Neural crest cell (in vitro differentiated cells): ENCODE measurements around the gene KCNC1. TPM values are rescaled to one million over a fixed set of nuclear protein-coding genes. Genes with fewer than 3 reads are reported as not detected.

ENCODE experiments used
- DNase-seq: peaks from one replicate; pipeline ENCODE4 v3.0.0; 2021; ENCODE audit warnings: low read depth, mixed read lengths, low spot score
- H3K27ac Mint-ChIP-seq: one replicate; pipeline ENCODE4 v1.8.0; 2021; ENCODE audit warnings: mild to moderate bottlenecking, mixed read lengths; ENCODE audit not compliant: unreplicated experiment
- H3K27me3 Mint-ChIP-seq: 2 replicates; pipeline ENCODE4 v1.8.0; 2021; ENCODE audit warnings: low read depth, mild to moderate bottlenecking, mixed read lengths
- H3K36me3 Mint-ChIP-seq: 2 replicates; pipeline ENCODE4 v1.8.0; 2021; ENCODE audit warnings: low read depth, mild to moderate bottlenecking, mixed read lengths
- H3K4me1 Mint-ChIP-seq: 2 replicates; pipeline ENCODE4 v1.8.0; 2021; ENCODE audit warnings: mixed read lengths
- H3K4me3 Mint-ChIP-seq: one replicate; pipeline ENCODE4 v1.8.0; 2021; ENCODE audit warnings: mild to moderate bottlenecking, mixed read lengths
- H3K9me3 Mint-ChIP-seq: 2 replicates; pipeline ENCODE4 v1.8.0; 2021; ENCODE audit warnings: mixed read lengths
- total RNA-seq: library from RNA; stranded (reverse); gene quantifications from 2 replicates; pipeline ENCODE4 v1.2.1, GENCODE V29; 2021
- TF ChIP-seq, protein P1 (sequence below): fragments of 200-600 bp; sonication (generic); conservative IDR thresholded peaks from 2 replicates; pipeline ENCODE4 v1.5.0; 2021; ENCODE audit warnings: antibody characterized with exemption, mild to moderate bottlenecking

The KCNC1 gene
- total RNA-seq, 1 donor from 2014 or later, result 10.2 TPM

DNA sequence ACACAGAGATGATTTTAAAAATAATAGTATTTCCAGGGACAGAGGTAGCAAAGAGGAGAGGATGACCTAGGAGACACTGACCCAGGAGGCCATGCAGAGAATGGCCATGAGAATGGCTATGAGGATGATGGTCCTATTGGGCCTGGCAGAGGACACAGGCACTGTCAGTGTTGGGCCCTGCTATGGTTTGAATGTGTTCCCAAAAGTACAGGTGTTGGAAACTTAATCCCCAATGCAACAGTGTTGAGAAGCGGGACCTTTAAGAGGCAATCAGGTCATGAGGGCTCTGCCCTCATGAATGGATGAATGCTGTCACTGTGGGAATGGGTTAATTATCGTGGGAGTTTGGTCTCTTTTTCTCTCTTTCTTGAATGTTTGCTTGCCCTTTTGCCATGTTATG is 61.6 kb downstream of the KCNC1 start:
- Mint-ChIP-seq H3K9me3 (peaks cover 4% of the 10 kb centered on the region), H3K4me1 (peaks cover under 1% of the 10 kb centered on the region), H3K27me3 (no peaks in the 10 kb centered on the region), H3K4me3 (no peak overlapping the region), H3K27ac (no peak overlapping the region), H3K36me3 (peaks cover 4% of the 10 kb centered on the region)
- TF ChIP-seq, protein P1, sequence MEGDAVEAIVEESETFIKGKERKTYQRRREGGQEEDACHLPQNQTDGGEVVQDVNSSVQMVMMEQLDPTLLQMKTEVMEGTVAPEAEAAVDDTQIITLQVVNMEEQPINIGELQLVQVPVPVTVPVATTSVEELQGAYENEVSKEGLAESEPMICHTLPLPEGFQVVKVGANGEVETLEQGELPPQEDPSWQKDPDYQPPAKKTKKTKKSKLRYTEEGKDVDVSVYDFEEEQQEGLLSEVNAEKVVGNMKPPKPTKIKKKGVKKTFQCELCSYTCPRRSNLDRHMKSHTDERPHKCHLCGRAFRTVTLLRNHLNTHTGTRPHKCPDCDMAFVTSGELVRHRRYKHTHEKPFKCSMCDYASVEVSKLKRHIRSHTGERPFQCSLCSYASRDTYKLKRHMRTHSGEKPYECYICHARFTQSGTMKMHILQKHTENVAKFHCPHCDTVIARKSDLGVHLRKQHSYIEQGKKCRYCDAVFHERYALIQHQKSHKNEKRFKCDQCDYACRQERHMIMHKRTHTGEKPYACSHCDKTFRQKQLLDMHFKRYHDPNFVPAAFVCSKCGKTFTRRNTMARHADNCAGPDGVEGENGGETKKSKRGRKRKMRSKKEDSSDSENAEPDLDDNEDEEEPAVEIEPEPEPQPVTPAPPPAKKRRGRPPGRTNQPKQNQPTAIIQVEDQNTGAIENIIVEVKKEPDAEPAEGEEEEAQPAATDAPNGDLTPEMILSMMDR, result no peak
- DNase-seq, result no peak

DNA sequence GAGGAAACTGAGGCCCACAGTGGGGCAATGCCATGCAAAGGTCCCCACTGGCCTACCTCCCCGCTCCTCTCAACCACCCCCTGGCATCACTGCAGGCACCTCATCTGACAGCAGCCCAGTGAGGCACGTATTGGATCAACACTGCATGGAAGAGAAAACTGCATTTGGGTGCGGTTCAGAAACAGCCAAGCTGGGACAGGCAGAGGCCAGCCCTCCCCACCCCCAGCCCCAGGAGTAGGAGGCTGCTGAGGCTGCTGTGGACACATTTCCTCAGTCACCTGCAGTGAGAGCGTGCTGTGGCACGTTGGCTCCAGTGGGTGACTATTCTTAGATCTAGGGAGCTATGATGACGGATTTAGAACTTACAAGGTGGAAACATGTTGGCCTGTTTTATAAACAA is 63.7 kb downstream of the KCNC1 start:
- DNase-seq, result no peak
- Mint-ChIP-seq H3K36me3 (peaks cover 4% of the 10 kb centered on the region), H3K9me3 (peaks cover 4% of the 10 kb centered on the region), H3K4me1 (peaks cover 5% of the 10 kb centered on the region), H3K27ac (no peak overlapping the region), H3K4me3 (no peak overlapping the region), H3K27me3 (no peaks in the 10 kb centered on the region)
- TF ChIP-seq, protein P1, result no peak

DNA sequence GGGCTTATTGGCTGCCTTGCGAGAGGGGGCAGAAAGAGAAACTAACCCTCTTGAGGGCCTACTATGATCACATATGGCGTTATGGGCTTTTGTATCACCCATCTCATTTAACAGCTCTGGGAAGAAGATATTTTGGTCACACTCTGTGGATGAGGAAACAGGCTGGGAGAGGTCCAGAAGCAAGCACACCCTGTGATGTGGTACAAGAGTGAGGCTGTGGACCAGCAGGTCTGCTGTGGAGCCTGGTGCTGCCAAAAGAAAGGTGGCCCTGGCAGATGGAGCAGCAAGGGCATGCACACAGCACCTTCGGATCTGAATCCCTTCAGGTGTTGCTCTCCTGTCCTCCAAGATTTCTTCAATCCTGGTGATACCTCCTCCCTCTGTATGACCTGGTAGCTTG is 64.1 kb downstream of the KCNC1 start:
- H3K4me3 Mint-ChIP-seq, result no peak overlapping the region
- TF ChIP-seq, protein P1, result no peak
- no peak overlapping the region for H3K27ac Mint-ChIP-seq
- no peaks in the 10 kb centered on the region for H3K27me3 Mint-ChIP-seq
- H3K36me3 Mint-ChIP-seq, result peaks cover 4% of the 10 kb centered on the region
- peaks cover 4% of the 10 kb centered on the region for H3K9me3 Mint-ChIP-seq
- DNase-seq, result no peak
- H3K4me1 Mint-ChIP-seq, result peaks cover 9% of the 10 kb centered on the region

DNA sequence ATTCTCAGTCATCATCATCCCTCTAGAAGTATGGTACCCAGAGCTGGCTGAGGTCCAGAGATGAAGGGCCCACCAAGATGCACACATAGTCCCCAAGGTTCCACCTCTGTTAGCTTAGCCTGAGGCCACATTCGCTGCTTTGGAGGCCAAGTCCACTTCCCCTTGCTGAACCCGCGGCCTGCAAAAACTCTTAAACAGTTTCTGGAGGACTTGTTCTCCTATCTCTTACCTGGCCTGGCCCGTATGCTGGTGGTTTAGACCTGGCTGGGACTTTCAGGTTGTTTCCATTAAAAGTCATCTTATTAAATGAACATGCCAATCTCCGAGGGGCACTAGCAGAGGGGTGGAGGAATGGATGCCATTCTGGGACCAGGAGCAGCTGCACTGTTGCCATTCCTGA is 64.6 kb downstream of the KCNC1 start:
- Mint-ChIP-seq H3K9me3 (peaks cover 4% of the 10 kb centered on the region), H3K36me3 (peaks cover 4% of the 10 kb centered on the region), H3K27me3 (no peaks in the 10 kb centered on the region), H3K27ac (no peak overlapping the region), H3K4me3 (no peak overlapping the region), H3K4me1 (peaks cover 11% of the 10 kb centered on the region)
- TF ChIP-seq, protein P1, result no peak
- no peak for DNase-seq

DNA sequence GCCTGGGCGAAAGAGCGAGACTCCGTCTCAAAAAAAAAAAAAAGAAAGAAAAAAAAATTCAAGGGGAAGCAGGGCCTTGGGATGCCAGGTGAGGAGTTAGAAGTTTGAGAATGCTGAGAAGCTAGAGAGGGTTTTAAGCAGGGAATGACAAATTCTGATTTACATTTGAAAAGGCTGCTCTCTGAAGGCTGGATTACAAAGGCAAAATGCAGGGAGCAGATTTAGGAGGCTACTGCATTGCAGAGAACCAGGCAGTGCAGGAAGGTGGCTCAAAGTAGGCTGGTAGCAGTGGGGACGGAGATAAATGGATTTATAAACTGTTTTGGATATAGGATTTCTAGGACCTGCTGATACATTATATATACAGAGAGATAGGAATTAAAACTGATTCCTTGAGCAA is 66.6 kb downstream of the KCNC1 start:
- DNase-seq, result no peak
- Mint-ChIP-seq H3K9me3 (peaks cover 4% of the 10 kb centered on the region), H3K4me1 (peaks cover 11% of the 10 kb centered on the region), H3K27ac (no peak overlapping the region), H3K4me3 (no peak overlapping the region), H3K27me3 (no peaks in the 10 kb centered on the region), H3K36me3 (peaks cover 4% of the 10 kb centered on the region)
- TF ChIP-seq, protein P1, result no peak

DNA sequence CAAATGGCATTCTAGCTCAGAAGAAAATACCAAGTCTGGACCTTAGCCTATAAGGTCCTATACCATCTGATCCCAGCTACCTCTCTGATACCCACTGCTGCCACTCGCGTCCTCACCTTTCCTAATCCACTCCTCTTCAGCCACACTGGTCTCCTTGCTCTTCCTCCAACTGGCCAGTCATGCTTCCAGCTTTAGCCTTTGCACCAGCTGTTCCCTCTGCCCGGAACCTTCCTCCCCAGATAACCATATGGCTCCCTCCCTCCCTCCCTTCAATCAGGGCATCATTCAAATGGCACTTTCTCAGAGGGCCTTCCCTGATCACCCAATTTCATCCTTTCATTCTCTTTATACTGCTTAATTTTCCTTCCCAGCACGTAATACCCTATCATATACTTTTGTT is 67.9 kb downstream of the KCNC1 start:
- peaks cover 4% of the 10 kb centered on the region for H3K9me3 Mint-ChIP-seq
- H3K36me3 Mint-ChIP-seq, result peaks cover 4% of the 10 kb centered on the region
- H3K4me3 Mint-ChIP-seq, result no peak overlapping the region
- no peak overlapping the region for H3K27ac Mint-ChIP-seq
- TF ChIP-seq, protein P1, result no peak
- no peaks in the 10 kb centered on the region for H3K27me3 Mint-ChIP-seq
- H3K4me1 Mint-ChIP-seq, result peaks cover 22% of the 10 kb centered on the region
- DNase-seq, result no peak
